GM12874 (cell line): ENCODE measurements around the gene TBC1D20.

ENCODE experiments used
- CTCF ChIP-seq: IDR thresholded peaks from 2 replicates; pipeline ENCODE4 v1.5.1; 2011; ENCODE audit warnings: low read depth, mild to moderate bottlenecking, control low read depth, low read length, moderate library complexity; ENCODE audit not compliant: insufficient read depth

TBC1D20 gene

DNA sequence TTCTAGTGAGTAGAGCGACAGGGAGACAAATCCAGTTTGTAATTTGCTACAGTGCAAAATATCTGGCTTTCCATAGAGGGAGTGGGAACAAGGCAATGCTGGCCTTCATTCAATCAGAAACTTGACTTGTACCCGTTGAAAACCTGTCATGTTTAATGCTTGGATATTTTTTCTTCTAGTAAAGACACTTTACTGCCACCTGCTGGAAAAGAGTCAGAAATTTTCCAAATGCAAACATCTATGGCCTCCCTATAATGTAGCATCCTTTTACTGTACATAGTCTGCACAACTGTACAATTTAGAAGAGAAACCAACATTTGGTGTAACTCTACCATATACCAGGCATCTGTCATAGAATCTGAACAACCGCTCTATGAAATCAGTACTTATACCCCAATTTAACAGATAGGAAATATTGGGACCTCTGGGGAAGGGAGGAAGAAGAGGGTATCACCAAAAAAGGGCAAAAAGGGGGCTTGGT is 16.7 kb upstream of the TBC1D20 start:
- peak; percentile 38; the same call in 1 of the 2 replicates for TF ChIP-seq CTCF

GRCh38 chr20:478010-478948 is 15.9 kb upstream of the TBC1D20 start:
- TF ChIP-seq CTCF = no peak

GRCh38 chr20:475463-476357 is 13.4 kb upstream of the TBC1D20 start:
- TF ChIP-seq CTCF = no peak

DNA sequence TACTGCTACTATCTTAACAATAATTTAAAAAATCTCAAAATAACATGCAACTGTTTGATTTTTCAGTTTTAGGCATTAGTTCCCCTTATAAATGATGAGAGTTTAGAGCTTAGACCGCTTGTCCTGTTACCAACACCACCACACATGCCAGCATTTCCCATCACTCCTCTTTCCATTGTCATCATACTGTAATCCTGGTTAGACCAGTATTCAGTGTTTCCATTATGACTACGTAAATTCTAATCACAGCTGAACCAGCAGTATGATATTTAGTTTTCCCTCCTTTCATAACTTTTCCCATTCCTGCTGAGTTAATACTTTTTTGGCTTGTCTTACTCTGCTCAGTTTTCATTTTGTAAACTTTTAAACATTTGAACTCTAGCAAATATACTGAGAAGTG is 12.2 kb upstream of the TBC1D20 start:
- TF ChIP-seq CTCF = no peak

GRCh38 chr20:472889-473292 is 10.6 kb upstream of the TBC1D20 start:
- no peak for TF ChIP-seq CTCF

DNA sequence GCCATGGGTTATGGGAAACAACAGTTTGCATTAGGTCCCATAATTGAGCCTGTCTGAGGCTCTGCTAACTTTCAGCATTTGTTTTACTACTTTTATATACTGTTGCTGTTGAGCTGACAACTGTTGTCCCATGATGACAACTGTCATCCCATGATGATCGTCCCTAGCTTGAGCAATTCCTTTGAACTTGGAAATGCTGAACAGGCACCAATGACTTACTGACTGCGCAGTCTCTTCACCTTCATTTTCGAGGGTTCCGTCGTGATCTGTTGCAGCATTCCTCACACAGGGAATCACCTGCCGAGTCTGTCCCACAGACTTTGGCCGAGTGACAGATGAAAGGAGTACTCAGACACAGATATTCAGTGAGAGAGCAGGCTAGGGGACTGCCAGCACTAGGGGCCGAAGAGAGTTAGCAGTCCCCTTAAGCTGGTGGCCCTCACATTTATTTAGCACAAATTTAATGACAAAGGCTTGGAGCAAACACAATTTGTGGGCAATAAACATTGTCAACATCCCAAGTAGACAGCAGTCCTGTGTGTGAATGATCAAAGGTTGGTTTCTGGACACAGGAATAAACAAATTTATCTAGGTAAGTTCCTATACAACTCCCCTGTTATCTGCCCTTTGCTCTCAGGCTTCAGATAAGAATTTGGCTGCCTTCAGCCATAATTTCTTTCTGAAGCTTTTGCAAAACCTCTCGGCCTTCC is 10.0 kb upstream of the TBC1D20 start:
- no peak for TF ChIP-seq CTCF
